Gastroesophageal sphincter (tissue), 4 donors: ENCODE data around the gene ARNT2. TPM values are rescaled to one million over a fixed set of nuclear protein-coding genes. Genes with fewer than 3 reads are reported as not detected.

Experiments
- ATAC-seq: fragments of 150-250 bp; one replicate; pipeline ENCODE4 v1.9.1; 2016; ENCODE audit warnings: mild to moderate bottlenecking, moderate library complexity
- H3K27ac ChIP-seq, 4 donors: fragments of 200-600 bp; sonication (generic) in 3 of 4; 1 replicate in 3 of 4; 2 replicates in 1 of 4; pipeline ENCODE4 v1.5.1; 2016 to 2019
- H3K27me3 ChIP-seq: fragments of 200-600 bp; sonication (generic); one replicate; pipeline ENCODE4 v1.5.1; 2019
- H3K36me3 ChIP-seq, 2 donors: fragments of 200-600 bp; sonication (generic); one replicate each; pipeline ENCODE4 v1.5.1; 2019; ENCODE audit warnings: control low read depth in 1 of 2
- H3K4me1 ChIP-seq, 3 donors: fragments of 200-600 bp; sonication (generic); 1 replicate in 2 of 3; 2 replicates in 1 of 3; pipeline ENCODE4 v1.5.1; 2016 to 2019; ENCODE audit warnings: control low read depth in 2 of 3
- H3K4me3 ChIP-seq, 2 donors: fragments of 200-600 bp; sonication (generic); one replicate each; pipeline ENCODE4 v1.5.1; 2019; ENCODE audit warnings: mild to moderate bottlenecking in 1 of 2, moderate library complexity in 1 of 2
- H3K9me3 ChIP-seq, 3 donors: fragments of 200-600 bp; sonication (generic); one replicate each; pipeline ENCODE4 v1.5.1; 2017 to 2019; ENCODE audit warnings: control low read depth in 2 of 3
- EP300 ChIP-seq: sonication (generic); formaldehyde crosslinking; IDR thresholded peaks from one replicate; pipeline ENCODE4 v1.6.1; 2017; ENCODE audit warnings: antibody characterized with exemption, mild to moderate bottlenecking
- POLR2A ChIP-seq, 2 donors: fragments of 450-650 bp; IDR thresholded peaks; one replicate each; pipeline ENCODE4 v1.6.1; 2017; ENCODE audit warnings: antibody characterized with exemption in 2 of 2, mild to moderate bottlenecking in 2 of 2, moderate library complexity in 1 of 2
- POLR2AphosphoS5 ChIP-seq: sonication (generic); formaldehyde crosslinking; IDR thresholded peaks from one replicate; pipeline ENCODE4 v1.6.1; 2017; ENCODE audit warnings: antibody characterized with exemption
- WGBS, 2 donors: methylation state at CpG; one replicate each; pipeline ENCODE4 v1.1.5; 2018; ENCODE audit warnings: low coverage in 1 of 2; 5-methylcytosine and 5-hydroxymethylcytosine counted together
- total RNA-seq, 4 donors: library from RNA; depleted of rRNA; stranded (reverse); fragments of >200 nt; gene quantifications; one replicate each; pipeline ENCODE4 v1.1.0, GENCODE V29; 2016
- TF ChIP-seq, protein P1 (sequence below), 4 experiments: fragments of 200-600 bp in 2 of 4; fragments of 450-650 bp in 2 of 4; sonication (generic) in 1 of 4; IDR thresholded peaks; one replicate each; pipeline ENCODE4 v1.5.1; 2017 to 2019; ENCODE audit warnings: antibody characterized with exemption in 4 of 4, mild to moderate bottlenecking in 2 of 4, moderate library complexity in 2 of 4

ARNT2 gene
- total RNA-seq, 4 donors from 2014 or later, result 6.7 to 11.6 (median 9.4) TPM

DNA sequence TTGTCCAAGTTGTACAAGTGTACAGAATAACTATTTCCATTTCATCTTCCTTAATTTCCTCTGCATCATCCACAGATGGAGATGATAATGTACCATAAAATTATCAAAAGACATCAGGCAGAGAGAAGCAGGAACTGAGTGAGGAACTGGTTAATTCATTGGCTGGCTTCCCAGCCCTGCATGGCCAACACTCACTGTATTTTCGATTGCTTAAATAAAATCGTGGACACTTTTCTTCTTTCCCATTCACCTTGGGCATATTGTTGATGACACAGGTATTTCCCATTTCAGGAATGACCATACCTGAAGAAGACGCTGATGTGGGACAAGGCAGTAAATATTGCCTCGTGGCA is 146.7 kb downstream of the ARNT2 start:
- 7% methylated on average over 2 of the region's 4 CpGs; no CpG with 5 or more reads in 1 of the 2 donors for WGBS, 2 donors
- H3K27ac ChIP-seq, result no peak overlapping the region
- peaks cover 0 to 21% of the 10 kb centered on the region in 2 donors for H3K36me3 ChIP-seq
- no peak for TF ChIP-seq EP300
- TF ChIP-seq POLR2A (IDR thresholded peaks at IDR 0.05), result no peak
- no peak for TF ChIP-seq POLR2AphosphoS5
- TF ChIP-seq, protein P1, sequence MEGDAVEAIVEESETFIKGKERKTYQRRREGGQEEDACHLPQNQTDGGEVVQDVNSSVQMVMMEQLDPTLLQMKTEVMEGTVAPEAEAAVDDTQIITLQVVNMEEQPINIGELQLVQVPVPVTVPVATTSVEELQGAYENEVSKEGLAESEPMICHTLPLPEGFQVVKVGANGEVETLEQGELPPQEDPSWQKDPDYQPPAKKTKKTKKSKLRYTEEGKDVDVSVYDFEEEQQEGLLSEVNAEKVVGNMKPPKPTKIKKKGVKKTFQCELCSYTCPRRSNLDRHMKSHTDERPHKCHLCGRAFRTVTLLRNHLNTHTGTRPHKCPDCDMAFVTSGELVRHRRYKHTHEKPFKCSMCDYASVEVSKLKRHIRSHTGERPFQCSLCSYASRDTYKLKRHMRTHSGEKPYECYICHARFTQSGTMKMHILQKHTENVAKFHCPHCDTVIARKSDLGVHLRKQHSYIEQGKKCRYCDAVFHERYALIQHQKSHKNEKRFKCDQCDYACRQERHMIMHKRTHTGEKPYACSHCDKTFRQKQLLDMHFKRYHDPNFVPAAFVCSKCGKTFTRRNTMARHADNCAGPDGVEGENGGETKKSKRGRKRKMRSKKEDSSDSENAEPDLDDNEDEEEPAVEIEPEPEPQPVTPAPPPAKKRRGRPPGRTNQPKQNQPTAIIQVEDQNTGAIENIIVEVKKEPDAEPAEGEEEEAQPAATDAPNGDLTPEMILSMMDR (IDR thresholded peaks at IDR 0.05), result no peak
- H3K4me1 ChIP-seq, result no peaks in the 10 kb centered on the region
- H3K4me3 ChIP-seq, result no peak overlapping the region
- H3K27me3 ChIP-seq, result no peaks in the 10 kb centered on the region
- ATAC-seq, result no peak
- no peaks in the 10 kb centered on the region for H3K9me3 ChIP-seq

DNA sequence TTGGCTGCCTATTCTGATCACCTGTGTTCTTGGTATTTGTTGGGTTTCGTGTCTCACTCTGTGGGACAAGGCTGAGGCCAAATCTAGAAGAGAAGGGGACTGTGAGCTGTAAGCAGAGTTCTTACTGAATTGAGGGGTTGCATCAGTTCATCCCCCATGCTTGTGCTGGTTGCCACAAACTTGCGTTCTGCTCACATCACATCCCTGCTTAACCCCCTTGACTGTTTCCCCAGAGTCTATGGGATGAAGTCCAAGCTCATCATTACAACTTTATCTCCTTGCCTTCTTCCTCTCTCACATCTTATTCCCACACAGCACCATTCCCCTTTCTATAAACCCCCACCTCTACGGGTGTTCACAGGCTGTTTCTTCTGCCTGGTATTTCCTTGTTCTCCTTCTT is 147.2 kb downstream of the ARNT2 start:
- Histone ChIP-seq H3K27ac (no peak overlapping the region), H3K4me1 (no peaks in the 10 kb centered on the region), H3K36me3 (peaks cover 0 to 23% of the 10 kb centered on the region in 2 donors), H3K4me3 (no peak overlapping the region), H3K9me3 (no peaks in the 10 kb centered on the region), H3K27me3 (no peaks in the 10 kb centered on the region)
- WGBS, 2 donors, result 84 to 89% methylated on average over 3 of the region's 3 CpGs
- TF ChIP-seq, protein P1 (IDR thresholded peaks at IDR 0.05), result no peak
- TF ChIP-seq EP300 (no peak), POLR2A (IDR thresholded peaks at IDR 0.05) (no peak), POLR2AphosphoS5 (no peak)
- ATAC-seq, result no peak

DNA sequence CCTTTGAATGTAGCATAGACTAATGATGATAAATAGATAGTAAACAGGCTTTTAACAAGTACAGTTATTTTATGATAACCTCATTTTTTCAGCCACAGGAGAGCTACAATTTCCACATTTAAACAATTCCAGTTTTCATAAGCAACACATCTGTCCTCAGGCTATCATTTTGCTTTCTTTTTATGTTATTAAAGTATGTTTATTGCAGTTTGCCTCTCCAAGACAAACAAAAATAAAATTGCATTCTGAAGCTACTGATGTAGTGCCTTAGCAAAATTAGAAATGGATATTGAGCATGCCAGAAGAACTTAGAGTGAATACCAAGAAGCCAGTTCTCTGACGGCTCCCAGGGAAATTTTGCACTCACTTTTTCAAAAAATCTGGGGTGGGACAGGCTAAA is 150.4 kb downstream of the ARNT2 start:
- TF ChIP-seq, protein P1 (IDR thresholded peaks at IDR 0.05), result no peak
- TF ChIP-seq POLR2A (IDR thresholded peaks at IDR 0.05), result no peak
- TF ChIP-seq EP300, result no peak
- TF ChIP-seq POLR2AphosphoS5, result no peak
- WGBS, 2 donors, result 59 to 63% methylated on average over 1 of the region's 1 CpG
- Histone ChIP-seq H3K27ac (no peak overlapping the region), H3K36me3 (peaks cover 0 to 28% of the 10 kb centered on the region in 2 donors), H3K9me3 (no peaks in the 10 kb centered on the region), H3K4me1 (no peaks in the 10 kb centered on the region), H3K4me3 (no peak overlapping the region), H3K27me3 (no peaks in the 10 kb centered on the region)
- ATAC-seq, result no peak

DNA sequence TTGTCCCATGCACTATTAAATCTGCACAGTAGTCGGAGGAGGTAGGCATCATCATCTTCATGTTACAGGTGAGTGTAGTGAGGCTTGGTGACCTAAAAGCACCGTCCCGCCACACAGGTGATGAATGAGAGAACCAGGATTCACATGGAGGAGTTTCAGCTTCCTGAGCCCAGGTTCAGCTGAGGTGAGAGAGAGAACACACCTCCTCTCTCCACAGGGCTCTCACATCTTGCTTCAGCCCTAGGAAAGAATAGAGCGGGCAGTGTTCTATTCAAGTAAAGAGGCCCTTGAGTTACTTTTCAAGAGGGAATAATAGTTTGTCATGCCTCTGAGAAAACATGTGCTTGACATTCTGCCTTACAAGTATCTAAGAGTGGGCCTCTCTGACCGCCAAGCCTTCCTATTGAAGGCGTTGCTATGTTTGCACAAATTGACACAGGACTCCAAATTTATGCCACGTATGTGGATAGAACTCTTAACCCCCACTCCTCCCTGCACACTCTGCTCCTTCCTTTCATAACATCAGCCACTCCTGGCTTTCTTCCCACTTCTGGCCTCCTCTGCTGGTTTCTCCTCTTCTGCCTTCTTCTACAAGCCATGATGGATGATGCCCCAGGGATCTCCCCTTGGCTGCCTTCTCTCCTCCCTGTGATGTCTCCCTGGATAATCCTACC is 152.6 kb downstream of the ARNT2 start:
- WGBS, 2 donors, result 64 to 85% methylated on average over 4 to 5 of the region's 7 CpGs

More for the DNA sequence above, 152.6 kb downstream of the ARNT2 start:
- Histone ChIP-seq H3K4me3 (no peak overlapping the region), H3K27ac (no peak overlapping the region), H3K27me3 (no peaks in the 10 kb centered on the region), H3K9me3 (no peaks in the 10 kb centered on the region), H3K4me1 (no peaks in the 10 kb centered on the region), H3K36me3 (peaks cover 0 to 27% of the 10 kb centered on the region in 2 donors)
- TF ChIP-seq, protein P1 (IDR thresholded peaks at IDR 0.05), result no peak
- TF ChIP-seq EP300 (no peak), POLR2AphosphoS5 (no peak), POLR2A (IDR thresholded peaks at IDR 0.05) (no peak)
- no peak for ATAC-seq
